ENCODE measurements around the gene NAV1.
"Not testable (repeated sequence)": the region's sequence is repeated elsewhere in the genome, so short reads cannot be mapped to it uniquely, and the experiment has no call there.

Gene NAV1

DNA sequence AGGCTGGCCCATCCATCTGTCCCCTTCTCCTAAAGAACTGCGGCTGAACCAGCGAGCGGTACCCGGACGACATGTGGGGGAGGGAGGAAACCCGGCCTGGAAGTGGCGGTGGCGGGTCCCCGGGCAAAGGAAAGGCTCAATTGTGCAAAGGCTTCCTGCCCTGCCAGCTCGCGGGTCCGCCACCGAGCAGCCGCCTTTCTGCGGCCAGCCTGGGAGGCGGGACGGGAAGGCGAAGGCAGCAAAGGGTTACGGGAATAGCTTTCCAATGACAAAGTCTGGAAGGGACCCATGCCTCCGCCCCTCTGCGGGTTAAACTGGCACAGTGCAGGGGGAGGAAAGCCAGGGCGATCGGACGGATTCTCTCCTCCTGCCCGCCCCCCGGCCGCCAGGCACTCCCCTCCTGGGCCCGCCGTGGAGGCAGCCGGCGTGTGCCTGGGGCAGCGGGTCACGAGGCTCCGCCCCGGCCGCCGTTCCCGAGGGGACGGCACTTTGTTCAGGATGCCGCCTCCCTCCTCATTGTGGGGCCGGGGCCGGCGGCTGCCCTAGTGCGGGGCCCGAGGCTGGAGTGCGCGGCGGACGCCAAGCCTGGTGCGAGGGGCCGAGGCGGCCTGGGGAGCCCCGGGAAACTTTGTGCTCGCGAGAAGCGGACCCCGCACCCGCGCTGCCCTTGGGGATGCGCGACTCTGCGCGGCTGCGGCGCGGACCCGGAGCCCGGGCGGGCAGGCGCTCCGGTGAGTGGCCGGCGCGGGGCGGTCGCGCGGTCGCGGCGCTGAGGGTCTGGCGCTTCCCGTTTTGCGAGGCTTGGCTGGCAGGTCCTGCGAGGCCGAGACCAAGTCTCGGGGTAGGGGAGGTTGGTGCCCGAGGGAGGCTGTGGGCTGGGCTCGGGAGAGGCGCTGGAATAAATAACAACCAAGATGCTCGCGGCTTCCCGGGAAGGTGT lies at the start of gene NAV1:
Gene NAV1, plus strand, starts transcription at position 516 of the 940 bp plus-strand sequence. CDS start 83,758 bp downstream, outside the sequence.
- DNase-seq, result peak; percentile 79

DNA sequence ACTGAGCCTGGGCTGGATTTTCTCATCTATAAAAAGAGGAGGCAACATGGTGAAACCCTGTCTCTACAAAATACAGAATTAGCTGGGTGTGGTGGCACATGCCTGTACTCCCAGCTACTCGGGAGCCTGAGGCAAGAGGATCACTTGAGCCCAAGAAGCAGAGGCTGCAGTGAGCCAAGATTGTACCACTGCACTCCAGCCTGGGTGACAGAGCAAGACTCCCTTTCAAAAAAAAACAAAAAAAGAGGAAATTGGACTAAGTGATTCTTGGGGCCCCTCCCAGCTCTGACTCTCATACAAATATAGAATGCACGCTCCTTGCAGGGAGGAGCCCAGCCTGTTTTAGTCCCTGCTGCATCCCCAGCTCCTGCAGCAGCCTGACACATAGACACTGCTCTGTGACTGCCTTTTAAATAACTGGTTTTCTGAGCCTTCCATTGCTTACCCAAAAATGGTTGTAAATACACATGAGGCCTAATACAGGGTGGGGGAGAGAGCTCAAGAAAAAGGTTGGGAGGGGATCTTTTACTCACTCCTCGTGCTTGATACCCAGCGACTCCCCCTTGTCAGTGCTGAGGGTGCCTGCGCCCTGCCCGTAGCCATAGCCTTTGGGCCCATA lies 49.2 kb upstream of the NAV1 start:
- no peak for DNase-seq

DNA sequence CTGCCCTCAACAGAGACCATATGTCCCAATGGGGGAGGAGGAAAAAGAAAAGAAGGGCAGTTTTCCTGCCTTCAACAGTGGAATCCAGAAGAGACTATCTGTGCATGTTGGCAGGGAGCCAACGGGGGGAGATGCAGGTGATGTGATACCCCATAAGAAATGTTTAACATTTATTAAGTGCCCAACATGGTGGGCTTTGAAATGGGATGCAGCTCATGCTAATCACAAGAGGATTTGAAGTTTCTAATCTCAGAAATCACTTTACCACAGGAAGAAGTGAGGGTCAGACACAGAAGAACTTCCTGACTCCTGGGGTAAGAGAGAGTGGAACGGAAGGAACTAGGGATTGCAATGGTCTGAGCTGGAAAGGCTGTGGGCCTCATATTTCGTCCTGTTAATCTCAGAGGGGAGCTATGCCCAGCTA lies 48.2 kb upstream of the NAV1 start:
- no peak for DNase-seq

DNA sequence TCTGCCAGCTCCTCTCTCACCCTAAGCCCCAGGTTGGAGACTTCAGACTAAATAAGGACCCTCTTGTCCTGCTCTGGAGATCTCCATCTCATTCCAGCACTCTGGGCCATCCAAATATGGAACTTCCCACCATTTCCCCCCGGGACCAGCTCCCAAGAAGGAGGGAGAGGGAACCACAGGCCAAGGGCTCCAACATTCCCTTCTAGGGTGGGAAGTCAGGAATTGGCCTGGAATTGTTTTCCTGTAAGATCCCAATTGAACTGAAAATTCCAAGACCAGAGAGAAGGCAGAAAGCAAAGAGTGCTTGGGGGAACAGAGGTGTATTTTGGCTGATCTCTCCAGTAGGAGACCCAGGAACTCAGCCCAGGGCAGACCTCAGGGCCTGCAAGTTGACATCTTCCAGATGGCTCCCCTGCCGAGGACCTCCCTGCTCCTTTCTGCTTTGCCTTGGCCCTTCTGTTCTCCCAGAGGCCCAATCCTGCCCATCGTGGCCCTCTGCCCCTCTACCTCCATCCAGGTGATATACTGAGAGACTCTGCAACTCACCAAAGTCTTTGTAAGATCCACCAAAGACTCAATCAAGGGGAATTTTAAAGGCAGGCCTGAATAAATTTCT lies 46.9 kb upstream of the NAV1 start:
- no peak for DNase-seq

DNA sequence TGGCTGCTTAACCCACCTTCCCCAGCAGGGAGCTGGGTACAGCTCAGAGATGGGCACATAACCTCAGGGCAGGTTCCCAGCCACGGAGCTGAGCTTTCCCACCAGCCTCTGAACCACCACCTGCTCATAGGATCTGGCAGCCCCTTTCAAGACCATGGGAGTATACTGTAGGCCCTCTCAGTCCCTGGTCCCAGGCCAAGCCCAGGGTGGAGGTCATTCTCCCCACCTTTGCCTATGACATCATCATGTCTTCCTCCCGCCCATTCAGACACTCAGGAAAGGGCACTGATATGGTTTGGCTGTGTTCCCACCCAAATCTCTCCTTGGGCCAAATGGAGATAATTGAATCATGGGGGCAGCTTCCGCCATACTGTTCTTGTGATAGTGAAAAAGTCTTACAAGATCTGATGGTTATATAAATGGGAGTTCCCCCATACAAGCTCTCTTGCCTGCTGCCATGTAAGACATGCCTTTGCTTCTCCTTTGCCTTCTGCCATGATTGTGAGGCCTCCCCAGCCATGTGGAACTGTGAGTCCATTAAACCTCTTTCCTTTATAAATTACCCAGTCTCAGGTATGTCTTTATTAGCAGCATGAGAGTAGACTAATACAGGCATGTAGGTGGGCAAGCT lies 45.8 kb upstream of the NAV1 start:
- DNase-seq, result not testable (repeated sequence)

DNA sequence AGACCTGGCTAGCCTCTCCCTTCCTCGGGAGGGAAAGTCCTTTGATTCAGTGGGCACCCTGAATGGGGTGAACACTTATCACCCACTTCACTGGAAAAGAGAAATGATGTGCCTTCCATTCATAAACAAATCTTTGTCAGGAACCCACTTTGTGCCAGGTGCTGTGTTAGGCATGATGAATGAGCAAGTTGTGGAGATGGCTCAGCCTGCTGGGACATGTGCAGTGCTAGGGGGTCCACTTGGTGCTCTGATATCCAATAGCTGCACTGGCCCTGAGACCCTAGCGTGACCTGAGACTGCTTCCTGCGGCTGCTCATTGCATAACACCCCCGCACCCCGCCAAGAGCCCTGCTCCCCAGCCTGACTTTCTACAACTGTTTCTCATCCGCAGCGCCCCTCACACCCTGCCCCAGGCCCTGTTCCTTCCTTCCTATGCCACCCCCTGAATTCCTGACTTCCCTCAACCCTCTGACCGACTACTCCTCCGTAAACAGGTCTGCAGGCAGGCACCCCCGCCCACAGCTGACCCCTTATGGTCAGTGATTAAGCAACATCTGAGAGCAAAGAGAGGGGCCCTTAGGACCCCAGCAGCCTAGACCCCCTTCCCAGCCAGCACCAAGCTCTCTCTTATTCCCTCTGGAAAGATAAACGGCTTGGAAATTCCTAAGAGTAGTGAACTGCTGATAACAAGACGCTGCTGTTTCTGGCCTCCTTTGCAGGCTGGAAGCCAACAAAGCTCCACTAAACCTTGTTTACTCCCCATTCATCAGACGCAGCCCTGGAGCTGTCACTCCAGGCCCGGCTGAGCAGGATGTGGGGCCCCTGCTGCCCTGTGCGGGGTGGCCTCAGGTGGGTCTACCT lies 44.9 kb upstream of the NAV1 start:
- no peak for DNase-seq

DNA sequence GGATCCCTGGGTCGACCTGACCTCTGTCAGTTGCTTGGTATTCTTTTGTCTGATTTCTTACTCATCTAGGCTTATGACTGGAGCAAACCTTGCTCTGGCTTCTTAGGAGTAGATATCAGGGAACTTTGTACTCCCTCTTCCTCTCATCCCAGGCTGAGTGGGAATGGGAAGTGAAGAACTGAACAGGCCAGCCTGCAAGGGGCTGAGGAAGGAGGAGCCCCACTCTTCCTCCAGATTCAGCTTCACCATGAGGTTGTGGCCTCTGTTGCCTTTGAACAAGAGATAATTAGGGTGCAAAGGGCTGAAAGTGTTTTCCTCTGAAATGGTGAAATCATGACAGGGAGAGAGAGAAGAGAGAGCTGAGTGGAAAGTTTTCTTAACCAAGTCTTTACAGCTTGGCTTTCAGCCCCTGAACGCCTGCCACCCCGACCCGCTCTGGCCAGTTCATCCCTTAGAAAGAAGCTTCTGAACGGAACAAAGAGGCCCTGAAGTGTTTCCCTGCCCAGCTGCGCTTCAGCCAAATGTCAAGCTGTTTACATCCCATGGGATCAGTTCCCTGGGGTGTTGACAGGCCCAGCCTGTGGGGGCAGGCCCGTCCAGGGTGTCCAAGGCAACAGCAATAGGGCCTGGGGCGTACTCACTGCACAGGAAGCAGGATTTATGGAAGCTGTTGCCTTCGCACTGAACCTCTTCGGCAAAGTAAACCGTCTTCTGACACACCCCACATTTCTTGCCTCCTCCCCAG lies 43.2 kb upstream of the NAV1 start:
- DNase-seq, result peak; percentile 16

- DNase-seq, result no peak
Measured at GRCh38 chr1:201496296-201496690, 42.6 kb upstream of the NAV1 start.

DNA sequence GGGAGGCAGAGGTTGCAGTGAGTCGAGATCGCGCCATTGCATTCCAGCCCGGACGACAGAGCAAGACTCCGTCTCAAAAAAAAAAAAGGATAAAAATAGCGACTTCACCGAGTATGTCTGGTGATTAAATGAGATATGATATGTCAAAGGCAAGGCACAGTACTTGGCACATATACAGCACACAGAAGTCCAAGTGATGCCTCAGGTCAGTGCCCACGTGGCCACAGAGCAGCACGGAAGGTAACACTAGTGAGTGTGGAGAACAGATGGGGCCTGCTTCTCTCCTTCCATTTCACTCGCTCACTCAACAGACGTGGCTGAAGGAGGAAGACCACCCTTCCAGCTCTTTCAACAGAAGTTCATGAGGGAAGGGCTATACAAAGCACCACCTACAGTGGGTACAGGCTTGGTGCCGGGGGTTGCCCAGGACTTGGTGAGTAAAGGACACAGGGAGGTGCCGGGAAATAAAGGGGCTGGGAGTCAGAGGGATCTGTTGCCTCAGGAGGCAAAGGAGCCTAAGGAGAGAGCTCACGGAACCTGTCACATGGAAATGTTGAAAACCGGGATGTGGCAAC lies 40.9 kb upstream of the NAV1 start:
- DNase-seq, result no peak

- no peak for DNase-seq
Measured at GRCh38 chr1:201498621-201499020, 40.3 kb upstream of the NAV1 start.

GRCh38 chr1:201499191-201499590 lies 39.7 kb upstream of the NAV1 start:
- no peak for DNase-seq

DNA sequence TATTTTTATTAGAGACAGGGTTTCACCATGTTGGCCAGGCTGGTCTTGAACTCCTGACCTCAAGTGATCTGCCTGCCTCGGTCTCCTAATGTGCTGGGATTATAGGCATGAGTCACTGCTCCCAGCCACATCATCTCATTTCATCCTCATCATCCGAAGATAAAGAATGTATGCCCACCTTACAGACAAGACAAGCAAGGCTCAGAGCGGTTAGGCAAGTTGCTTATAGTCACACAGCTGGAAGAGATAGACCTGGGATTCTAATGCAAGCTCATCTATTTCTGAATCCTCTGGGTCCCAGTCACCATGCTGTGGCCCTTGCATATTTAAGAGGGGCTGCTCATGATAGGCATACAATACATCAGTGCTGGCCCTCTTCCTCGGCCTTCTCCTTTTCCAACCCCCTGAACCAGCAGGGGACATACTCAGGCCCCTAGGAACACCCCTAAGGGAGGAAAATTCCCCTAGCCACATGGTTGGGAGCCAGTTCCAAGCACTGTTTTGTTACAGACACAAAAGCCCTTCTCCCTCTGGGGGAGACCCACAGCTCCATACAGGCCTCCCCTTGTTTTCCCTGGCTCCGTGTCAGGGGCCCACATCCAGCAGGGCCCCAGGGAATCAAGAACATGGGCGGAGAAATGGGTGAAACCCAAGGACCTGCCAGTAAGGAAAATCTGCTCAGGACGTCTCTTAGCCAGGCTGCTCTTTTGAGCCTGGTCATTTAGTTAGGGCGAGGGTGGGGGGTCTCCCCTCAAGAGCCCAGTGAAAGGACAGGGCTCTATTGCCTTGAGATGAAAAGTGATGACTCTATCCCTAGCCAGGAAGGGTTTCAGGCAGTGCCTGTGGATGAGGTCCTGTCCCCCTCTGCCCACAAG lies 38.9 kb upstream of the NAV1 start:
- no peak for DNase-seq

- DNase-seq, result no peak
Measured at GRCh38 chr1:201500670-201501120, 38.2 kb upstream of the NAV1 start.

- no peak for DNase-seq
Measured at GRCh38 chr1:201501144-201501543, 37.8 kb upstream of the NAV1 start.

DNA sequence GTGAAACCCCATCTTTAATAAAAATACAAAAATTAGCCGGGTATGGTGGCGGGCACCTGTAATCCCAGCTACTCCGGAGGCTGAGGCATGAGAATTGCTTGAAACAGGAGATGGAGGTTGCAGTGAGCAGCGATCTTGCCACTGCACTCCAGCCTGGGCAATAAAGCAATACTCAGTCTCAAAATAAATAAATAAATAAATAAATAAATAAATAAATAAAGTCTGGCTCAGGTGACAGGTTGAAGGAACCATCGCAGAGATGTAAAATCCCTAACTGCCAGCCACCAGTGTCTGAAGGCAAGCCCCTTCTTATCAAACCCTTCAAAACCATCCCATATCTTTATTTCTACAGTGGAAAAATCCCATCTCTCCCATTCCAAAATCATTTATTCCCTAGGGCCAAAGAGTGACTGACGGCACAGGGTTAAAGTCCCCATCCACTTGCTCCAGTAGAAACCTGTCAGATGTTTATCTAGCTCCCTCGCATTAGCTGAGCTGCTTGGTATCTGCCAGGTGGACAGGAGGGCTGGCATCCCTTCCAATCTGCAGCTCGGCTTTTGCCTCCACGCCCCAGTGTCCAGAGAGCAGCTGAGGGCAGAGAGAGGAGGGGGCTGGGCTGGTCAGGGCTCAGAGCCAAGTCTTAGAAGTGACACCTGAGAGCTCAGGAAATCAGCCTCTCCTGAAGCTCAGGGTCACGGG lies 37.0 kb upstream of the NAV1 start:
- DNase-seq, result peak; percentile 84

- no peak for DNase-seq
Measured at GRCh38 chr1:201502511-201502857, 36.4 kb upstream of the NAV1 start.

DNA sequence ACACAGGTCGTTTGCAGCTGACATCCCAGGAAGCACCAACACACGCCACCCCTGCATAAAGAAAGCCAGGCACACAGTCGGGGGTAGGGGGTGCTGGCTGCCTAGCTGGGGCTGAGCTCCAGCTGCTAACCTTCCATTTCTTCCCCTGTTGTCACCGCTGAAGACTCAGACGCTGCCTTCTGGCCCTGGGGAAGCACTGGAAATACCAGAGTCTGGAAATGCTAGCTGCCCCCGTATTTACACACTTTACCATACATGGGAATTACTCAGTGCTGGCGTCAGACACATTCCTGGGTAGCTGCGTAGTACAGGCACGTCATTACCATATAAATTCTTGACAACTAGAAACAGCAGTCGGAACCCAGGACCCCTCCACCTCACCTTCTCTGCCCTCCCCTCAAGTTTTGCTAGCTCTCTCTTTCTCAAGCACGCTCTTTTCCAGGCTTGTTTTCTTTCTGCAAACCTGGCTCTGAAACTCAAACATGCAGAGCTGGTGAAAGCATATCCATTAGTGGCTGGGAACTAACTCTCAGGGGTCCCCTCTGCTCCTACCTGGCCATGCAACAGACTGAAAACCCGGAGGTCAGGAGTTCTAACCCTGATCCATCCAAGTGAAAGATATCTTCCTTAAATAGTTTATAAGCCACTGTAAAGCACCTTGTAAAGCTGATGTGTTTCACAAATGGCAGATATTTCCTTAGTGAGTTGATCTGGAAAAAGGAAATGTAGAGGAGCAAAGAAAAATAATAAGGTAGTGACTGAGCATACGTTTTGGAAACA lies 35.3 kb upstream of the NAV1 start:
- peak; percentile 35 for DNase-seq

DNA sequence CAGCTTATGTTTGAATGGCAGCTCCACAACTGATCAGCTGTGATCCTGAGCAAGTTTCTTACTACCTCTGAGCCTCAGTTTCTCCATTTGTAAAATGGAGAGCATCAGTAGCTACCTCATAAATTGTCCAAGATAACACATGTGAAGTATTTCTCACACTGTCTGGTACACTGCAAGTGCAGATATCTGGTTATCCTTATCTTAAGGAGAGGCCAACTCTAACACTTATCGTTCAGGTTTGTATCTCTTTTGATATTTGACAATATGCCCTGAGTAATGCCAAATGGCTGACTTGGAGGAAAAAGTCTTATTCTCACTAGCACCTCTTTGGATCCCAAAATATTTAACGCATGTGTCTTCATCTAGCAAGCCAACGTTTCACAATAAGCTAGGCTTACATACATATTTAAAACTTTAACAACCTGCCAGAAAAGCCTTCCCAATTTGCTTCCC lies 34.7 kb upstream of the NAV1 start:
- DNase-seq, result no peak
